Naive B cell (primary cell): ENCODE data around the gene RPL13A. TPM values are rescaled to one million over a fixed set of nuclear protein-coding genes. Genes with fewer than 3 reads are reported as not detected.

Source experiments
- ATAC-seq, 2 donors: fragments of 150-1000 bp; cut with Tn5 transposase; 2 replicates each; pipeline ENCODE4 v1.10.0; 2021; ENCODE audit warnings: low read depth in 2 of 2, mild to moderate bottlenecking in 2 of 2, moderate library complexity in 2 of 2
- DNase-seq: peaks from one replicate; pipeline ENCODE4 v3.0.0; 2022
- H3K27ac Mint-ChIP-seq, 6 donors: one replicate each; pipeline ENCODE4 v1.8.0; 2020 to 2022; ENCODE audit warnings: mild to moderate bottlenecking in 6 of 6, mixed read lengths in 6 of 6, moderate library complexity in 5 of 6, inconsistent platforms in 2 of 6
- H3K27me3 Mint-ChIP-seq, 3 donors: one replicate each; pipeline ENCODE4 v1.8.0; 2021 to 2022; ENCODE audit warnings: mixed read lengths in 3 of 3, mild to moderate bottlenecking in 1 of 3
- H3K36me3 Mint-ChIP-seq, 2 donors: one replicate each; pipeline ENCODE4 v1.8.0; 2020 to 2022; ENCODE audit warnings: mixed read lengths in 2 of 2, inconsistent platforms in 1 of 2, mild to moderate bottlenecking in 1 of 2
- H3K4me1 Mint-ChIP-seq, 3 donors: one replicate each; pipeline ENCODE4 v1.8.0; 2020 to 2022; ENCODE audit warnings: mixed read lengths in 3 of 3, inconsistent platforms in 1 of 3, mild to moderate bottlenecking in 1 of 3, moderate library complexity in 1 of 3
- H3K4me3 Mint-ChIP-seq, 8 donors: one replicate each; pipeline ENCODE4 v1.8.0; 2020 to 2022; ENCODE audit warnings: mild to moderate bottlenecking in 8 of 8, mixed read lengths in 8 of 8, moderate library complexity in 8 of 8, inconsistent platforms in 2 of 8
- H3K9me3 Mint-ChIP-seq, 7 donors: one replicate each; pipeline ENCODE4 v1.8.0; 2020 to 2022; ENCODE audit warnings: mixed read lengths in 7 of 7, mild to moderate bottlenecking in 5 of 7, inconsistent platforms in 2 of 7, moderate library complexity in 1 of 7
- polyA plus RNA-seq, 6 donors: library from polyadenylated mRNA; unstranded; fragments of 300-500 nt; fragmentation: Illumina TruSeq; gene quantifications; one replicate each; pipeline ENCODE4 v1.2.3, GENCODE V29; 2021; ENCODE audit warnings: low read depth in 6 of 6

Gene RPL13A
- polyA plus RNA-seq, 6 donors from 2014 or later, result 1,519 to 3,103 (median 2,606) TPM

DNA sequence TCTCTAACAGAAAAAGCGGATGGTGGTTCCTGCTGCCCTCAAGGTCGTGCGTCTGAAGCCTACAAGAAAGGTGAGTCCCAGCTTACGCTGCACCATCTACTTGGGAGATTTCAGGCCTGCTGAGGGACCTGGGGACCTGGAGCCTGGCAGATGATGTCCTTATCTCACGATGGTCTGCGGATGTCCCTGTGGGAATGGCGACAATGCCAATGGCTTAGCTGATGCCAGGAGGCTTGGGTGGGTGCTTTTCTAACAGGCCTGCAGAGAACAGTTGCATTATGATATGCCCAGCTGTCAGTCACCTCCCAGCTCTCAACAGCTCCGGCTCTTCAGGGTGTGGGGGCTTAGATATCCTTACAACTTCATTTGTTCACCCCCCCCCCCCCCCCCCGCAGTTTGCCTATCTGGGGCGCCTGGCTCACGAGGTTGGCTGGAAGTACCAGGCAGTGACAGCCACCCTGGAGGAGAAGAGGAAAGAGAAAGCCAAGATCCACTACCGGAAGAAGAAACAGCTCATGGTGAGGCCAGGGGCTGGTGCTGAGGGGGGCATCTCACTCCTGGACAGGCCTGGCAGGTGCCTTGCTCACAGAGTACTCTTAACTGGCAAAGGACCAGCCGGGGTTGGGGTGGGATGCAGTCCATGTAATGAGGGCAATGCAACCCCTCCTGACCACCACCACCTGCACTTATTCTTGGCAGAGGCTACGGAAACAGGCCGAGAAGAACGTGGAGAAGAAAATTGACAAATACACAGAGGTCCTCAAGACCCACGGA, 3.8 kb downstream of the RPL13A start:
- peaks cover 20 to 57% (median 38%) of the 10 kb centered on the region in 3 donors for H3K4me1 Mint-ChIP-seq
- H3K27ac Mint-ChIP-seq, result peak overlapping the region in 4 of 6 donors; percentile 42 to 95 (median 56)
- no peaks in the 10 kb centered on the region for H3K9me3 Mint-ChIP-seq
- ATAC-seq, result no peak
- peaks cover 12 to 16% of the 10 kb centered on the region in 2 donors for H3K36me3 Mint-ChIP-seq
- no peaks in the 10 kb centered on the region for H3K27me3 Mint-ChIP-seq
- DNase-seq, result no peak
- H3K4me3 Mint-ChIP-seq, result peak overlapping the region in 4 of 8 donors; percentile 26 to 97 (median 64)

DNA sequence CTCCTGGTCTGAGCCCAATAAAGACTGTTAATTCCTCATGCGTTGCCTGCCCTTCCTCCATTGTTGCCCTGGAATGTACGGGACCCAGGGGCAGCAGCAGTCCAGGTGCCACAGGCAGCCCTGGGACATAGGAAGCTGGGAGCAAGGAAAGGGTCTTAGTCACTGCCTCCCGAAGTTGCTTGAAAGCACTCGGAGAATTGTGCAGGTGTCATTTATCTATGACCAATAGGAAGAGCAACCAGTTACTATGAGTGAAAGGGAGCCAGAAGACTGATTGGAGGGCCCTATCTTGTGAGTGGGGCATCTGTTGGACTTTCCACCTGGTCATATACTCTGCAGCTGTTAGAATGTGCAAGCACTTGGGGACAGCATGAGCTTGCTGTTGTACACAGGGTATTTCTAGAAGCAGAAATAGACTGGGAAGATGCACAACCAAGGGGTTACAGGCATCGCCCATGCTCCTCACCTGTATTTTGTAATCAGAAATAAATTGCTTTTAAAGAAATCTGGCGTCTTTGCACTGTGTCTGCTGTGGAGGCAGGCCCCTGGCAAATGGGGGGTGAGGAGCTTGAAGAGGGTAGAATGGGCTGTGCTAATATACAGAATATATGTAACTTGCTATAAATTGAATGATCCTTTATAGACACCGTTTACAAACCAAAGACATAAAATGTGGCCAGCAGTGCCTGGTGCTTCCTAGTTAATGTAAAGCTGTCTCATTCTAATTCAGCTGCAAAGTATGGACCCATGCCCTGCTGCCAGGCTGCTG, 4.6 kb downstream of the RPL13A start:
- Mint-ChIP-seq H3K27me3 (no peaks in the 10 kb centered on the region), H3K4me1 (peaks cover 20 to 58% (median 45%) of the 10 kb centered on the region in 3 donors), H3K4me3 (peak overlapping the region in 5 of 8 donors; percentile 6 to 79 (median 38)), H3K9me3 (no peaks in the 10 kb centered on the region), H3K27ac (peak overlapping the region in 5 of 6 donors; percentile 42 to 85 (median 80)), H3K36me3 (peaks cover 12 to 16% of the 10 kb centered on the region in 2 donors)
- DNase-seq (no peak), ATAC-seq (no peak)

DNA sequence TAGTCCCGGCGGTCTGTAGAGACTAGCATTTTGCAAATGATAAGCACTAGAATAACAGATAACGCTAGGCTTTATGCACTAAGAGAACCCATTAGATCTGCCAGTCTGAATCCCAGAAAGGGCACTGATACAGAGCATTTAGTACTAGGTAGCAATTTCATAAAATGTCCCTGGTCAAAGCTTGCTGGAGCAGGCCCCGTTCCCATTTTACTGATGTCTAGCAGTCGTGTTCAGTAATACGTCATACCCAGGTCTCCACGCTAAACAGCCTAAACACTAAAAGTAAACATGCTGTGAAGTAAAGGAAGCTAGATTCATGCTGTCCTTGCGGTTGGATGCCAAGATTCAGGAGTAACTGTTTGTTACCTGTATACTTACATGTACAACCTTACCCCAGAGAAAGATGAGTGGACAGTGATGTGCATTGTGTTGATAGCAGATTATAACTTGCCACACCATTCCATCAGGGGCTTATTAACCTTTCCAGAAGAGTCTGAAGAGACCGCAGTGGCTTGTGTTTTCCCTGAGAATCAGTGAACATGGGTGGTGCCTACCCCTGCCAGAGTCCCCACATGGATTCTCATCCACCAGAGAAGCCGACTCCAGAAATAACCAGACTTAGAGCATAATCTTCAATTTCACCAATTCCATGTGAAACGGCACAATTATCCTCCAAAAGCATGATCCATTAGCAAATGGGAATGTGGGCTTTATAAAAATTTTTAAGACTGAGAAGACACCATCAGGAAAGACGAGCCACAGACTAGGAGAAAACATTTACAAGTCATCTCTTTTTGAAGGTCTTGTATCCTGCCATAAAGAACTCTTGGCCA, 5.4 kb downstream of the RPL13A start:
- peak overlapping the region; percentile 66 to 89 (median 82) for H3K27ac Mint-ChIP-seq
- peaks cover 11 to 15% of the 10 kb centered on the region in 2 donors for H3K36me3 Mint-ChIP-seq
- H3K27me3 Mint-ChIP-seq, result no peaks in the 10 kb centered on the region
- ATAC-seq, result no peak
- no peaks in the 10 kb centered on the region for H3K9me3 Mint-ChIP-seq
- H3K4me1 Mint-ChIP-seq, result peaks cover 20 to 63% (median 44%) of the 10 kb centered on the region in 3 donors
- peak overlapping the region in 5 of 8 donors; percentile 6 to 79 (median 53) for H3K4me3 Mint-ChIP-seq
- DNase-seq, result no peak

DNA sequence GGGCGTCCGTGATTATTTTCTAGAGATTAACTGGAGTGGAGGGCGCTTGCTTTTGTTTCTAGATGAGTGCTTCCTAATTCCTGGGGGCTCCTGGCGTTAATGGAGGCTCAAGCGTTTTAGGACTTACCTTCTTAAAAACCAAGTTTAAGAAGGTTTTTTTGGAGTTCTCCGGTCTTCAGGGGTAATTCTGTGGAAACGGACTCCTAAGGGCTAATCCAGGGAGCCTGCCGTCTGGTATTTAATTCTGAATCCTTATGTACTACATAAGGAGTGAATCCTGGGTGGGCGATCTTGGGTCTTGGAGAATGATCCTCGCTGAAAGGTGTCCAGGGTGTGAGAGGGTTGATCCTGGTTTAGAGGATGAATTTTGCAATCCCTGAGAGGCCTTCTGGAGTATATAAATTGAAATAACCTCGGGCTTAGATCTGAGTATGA, 9.2 kb downstream of the RPL13A start:
- Mint-ChIP-seq H3K36me3 (peaks cover 7 to 17% of the 10 kb centered on the region in 2 donors), H3K4me1 (peaks cover 35 to 64% (median 40%) of the 10 kb centered on the region in 3 donors), H3K27me3 (no peaks in the 10 kb centered on the region), H3K4me3 (peak overlapping the region; percentile 94 to 100 (median 98)), H3K27ac (peak overlapping the region; percentile 99 to 100 (median 99)), H3K9me3 (peaks cover 0 to 2% (median 0%) of the 10 kb centered on the region in 7 donors)
- ATAC-seq (no peak), DNase-seq (no peak)

DNA sequence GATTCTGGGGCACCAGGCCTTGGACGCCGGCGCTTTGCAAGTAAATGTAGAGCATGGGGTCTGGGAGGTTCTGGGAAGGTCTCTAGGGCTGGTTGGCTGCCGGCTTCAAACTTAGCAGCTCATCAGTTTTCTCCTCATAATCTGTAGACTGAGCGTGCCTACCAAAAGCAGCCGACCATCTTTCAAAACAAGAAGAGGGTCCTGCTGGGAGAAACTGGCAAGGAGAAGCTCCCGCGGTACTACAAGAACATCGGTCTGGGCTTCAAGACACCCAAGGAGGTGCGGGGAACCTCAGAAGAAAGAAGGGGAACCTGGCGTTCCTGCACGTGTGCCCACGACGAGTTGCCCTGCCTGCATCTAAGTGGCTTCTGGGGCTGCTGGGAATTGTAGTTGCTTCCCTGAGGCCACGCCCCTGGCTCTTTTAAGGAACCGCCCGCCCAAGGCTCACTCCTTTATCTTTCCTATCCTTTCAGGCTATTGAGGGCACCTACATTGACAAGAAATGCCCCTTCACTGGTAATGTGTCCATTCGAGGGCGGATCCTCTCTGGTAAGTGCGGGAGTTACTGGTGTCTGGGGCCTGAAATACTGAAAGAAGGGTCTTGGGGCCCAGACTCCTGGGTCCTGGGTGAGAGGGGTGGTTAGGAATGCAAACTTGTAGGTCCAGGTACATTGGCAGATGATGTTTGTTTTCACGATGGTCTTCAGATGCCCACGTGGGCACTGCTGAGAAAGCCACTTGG, 9.8 kb downstream of the RPL13A start:
- Mint-ChIP-seq H3K36me3 (peaks cover 7 to 17% of the 10 kb centered on the region in 2 donors), H3K27ac (peak overlapping the region; percentile 99 to 100 (median 99)), H3K27me3 (no peaks in the 10 kb centered on the region), H3K9me3 (peaks cover 0 to 2% (median 0%) of the 10 kb centered on the region in 7 donors), H3K4me1 (peaks cover 40 to 66% (median 45%) of the 10 kb centered on the region in 3 donors), H3K4me3 (peak overlapping the region; percentile 94 to 100 (median 98))
- ATAC-seq (peak; percentile 18), DNase-seq (peak; percentile 78)

DNA sequence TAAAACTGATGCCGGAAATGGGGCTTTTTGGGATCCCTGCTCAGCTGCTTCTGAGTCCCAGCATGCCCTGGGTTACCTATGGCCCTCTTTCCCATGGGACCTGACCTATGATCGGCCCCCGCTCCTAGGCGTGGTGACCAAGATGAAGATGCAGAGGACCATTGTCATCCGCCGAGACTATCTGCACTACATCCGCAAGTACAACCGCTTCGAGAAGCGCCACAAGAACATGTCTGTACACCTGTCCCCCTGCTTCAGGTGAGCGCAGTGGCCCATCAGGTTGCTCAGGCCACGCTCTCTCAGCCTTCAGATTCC, 10.3 kb downstream of the RPL13A start:
- peaks cover 0 to 2% (median 0%) of the 10 kb centered on the region in 7 donors for H3K9me3 Mint-ChIP-seq
- DNase-seq, result no peak
- H3K4me1 Mint-ChIP-seq, result peaks cover 43 to 67% (median 47%) of the 10 kb centered on the region in 3 donors
- peak overlapping the region; percentile 94 to 100 (median 98) for H3K4me3 Mint-ChIP-seq
- ATAC-seq, result no peak
- no peaks in the 10 kb centered on the region for H3K27me3 Mint-ChIP-seq
- peaks cover 3 to 12% of the 10 kb centered on the region in 2 donors for H3K36me3 Mint-ChIP-seq
- peak overlapping the region in 5 of 6 donors; percentile 99 to 100 (median 99) for H3K27ac Mint-ChIP-seq

DNA sequence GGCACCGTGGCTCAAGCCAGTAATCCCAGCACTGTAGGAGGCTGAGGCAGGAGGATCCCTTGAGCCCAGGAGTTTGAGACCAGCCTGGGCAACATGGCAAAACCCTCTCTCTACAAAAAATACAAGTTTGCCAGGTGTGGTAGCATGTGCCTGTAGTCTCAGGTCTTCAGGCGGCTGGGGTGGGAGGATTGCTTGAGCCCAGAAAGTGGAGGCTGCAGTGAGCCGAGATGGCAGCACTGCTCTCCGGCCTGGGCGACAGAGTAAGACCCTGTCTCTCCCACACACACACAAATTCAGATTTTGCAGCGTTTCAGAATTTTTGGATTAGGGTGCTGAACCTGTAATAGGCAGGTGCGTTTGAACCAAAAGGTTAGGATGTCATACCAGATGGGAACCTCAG, 11.1 kb downstream of the RPL13A start:
- H3K9me3 Mint-ChIP-seq, result peaks cover 0 to 2% (median 0%) of the 10 kb centered on the region in 7 donors
- H3K27ac Mint-ChIP-seq, result peak overlapping the region; percentile 59 to 100 (median 99)
- peaks cover 43 to 71% (median 52%) of the 10 kb centered on the region in 3 donors for H3K4me1 Mint-ChIP-seq
- peak overlapping the region; percentile 94 to 100 (median 98) for H3K4me3 Mint-ChIP-seq
- ATAC-seq, result no peak
- no peaks in the 10 kb centered on the region for H3K27me3 Mint-ChIP-seq
- no peak for DNase-seq
- peaks cover 0 to 9% of the 10 kb centered on the region in 2 donors for H3K36me3 Mint-ChIP-seq

DNA sequence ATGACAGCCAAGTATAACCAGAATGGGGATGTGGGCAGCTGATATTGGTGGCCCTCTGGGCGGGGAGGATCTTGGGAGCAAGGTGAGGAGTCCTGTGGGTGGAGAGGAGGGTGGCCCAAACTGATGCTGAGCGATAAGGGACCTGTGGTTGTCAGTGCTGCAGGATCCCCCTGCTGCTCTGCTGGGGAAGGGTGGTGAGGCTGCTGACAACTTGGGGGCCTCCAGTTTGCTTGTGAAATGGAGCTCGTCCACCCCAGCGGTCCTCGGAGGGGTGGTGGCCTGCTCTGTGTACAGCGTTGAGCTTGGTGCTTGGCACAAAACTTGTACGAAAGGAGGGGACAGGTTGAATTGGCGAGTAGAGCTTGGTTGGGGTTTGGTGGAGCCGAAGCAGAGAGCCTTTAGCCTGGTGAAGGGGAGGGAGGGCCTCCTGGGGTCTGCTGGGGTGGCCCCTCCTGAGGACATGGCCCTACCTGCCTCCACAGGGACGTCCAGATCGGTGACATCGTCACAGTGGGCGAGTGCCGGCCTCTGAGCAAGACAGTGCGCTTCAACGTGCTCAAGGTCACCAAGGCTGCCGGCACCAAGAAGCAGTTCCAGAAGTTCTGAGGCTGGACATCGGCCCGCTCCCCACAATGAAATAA, 11.7 kb downstream of the RPL13A start:
- peaks cover 0 to 2% (median 0%) of the 10 kb centered on the region in 7 donors for H3K9me3 Mint-ChIP-seq
- peak overlapping the region; percentile 94 to 100 (median 98) for H3K4me3 Mint-ChIP-seq
- peaks cover 0 to 9% of the 10 kb centered on the region in 2 donors for H3K36me3 Mint-ChIP-seq
- ATAC-seq, result no peak
- no peaks in the 10 kb centered on the region for H3K27me3 Mint-ChIP-seq
- no peak for DNase-seq
- H3K4me1 Mint-ChIP-seq, result peaks cover 43 to 72% (median 52%) of the 10 kb centered on the region in 3 donors
- H3K27ac Mint-ChIP-seq, result peak overlapping the region; percentile 77 to 100 (median 98)

DNA sequence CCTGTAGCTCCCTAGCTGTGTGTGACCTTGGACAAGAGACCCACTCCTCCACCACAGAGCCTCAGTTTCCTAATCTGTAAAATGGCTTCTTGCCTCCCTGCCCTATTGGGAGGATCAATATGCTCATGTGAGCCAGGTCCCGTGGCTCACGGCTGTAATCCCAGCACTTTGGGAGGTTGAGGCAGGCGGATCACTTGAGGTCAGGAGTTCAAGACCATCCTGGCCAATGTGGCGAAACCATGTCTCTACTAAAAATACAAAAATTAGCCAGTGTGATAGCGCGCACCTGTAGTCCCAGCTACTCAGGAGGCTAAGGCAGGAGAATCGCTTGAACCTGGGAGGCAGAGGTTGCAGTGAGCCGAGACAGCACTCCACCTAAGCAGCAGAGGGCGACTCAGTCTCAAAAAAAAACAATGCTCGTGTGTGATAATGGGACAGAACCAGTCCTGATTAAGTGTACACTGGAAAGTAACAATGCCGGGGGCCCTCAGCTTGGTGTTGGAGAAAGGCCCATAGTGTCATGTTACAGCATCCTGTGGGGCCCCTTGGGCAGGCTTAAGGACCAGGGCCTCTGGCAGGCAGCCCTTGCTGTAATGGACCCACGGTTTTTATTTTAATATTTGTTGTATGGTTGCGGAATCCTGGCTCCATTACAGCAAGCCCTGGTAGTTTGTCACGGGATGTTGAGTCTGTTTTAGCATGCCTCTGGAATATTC, 15.6 kb downstream of the RPL13A start:
- Mint-ChIP-seq H3K4me3 (peak overlapping the region in 2 of 8 donors; percentile 41 to 47), H3K27ac (peak overlapping the region; percentile 99 to 100 (median 100)), H3K27me3 (no peaks in the 10 kb centered on the region), H3K36me3 (peaks cover 0 to 4% of the 10 kb centered on the region in 2 donors), H3K9me3 (peaks cover 0 to 2% (median 0%) of the 10 kb centered on the region in 7 donors), H3K4me1 (peaks cover 36 to 53% (median 43%) of the 10 kb centered on the region in 3 donors)
- peak; percentile 54 for DNase-seq
- no peak for ATAC-seq

DNA sequence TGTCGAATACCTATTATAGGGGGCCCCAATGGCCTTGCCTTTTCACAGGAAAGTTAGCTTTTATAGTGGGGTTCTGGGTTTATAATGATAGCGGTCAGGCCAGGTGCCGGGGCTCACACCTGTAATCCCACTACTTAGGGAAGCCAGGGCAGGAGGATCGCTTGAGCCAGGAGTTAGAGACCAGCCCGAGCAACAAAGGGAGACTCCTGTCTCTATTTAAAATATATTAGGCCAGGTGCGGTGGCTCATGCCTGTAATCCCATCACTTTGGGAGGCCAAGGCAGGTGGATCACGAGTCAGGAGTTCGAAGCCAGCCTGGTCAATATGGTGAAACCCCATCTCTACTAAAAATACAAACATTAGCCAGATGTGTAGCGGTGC, 16.2 kb downstream of the RPL13A start:
- Mint-ChIP-seq H3K27ac (peak overlapping the region; percentile 82 to 100 (median 99)), H3K4me3 (no peak overlapping the region), H3K9me3 (peaks cover 0 to 2% (median 0%) of the 10 kb centered on the region in 7 donors), H3K4me1 (peaks cover 39 to 48% (median 41%) of the 10 kb centered on the region in 3 donors), H3K27me3 (no peaks in the 10 kb centered on the region), H3K36me3 (peaks cover 0 to 4% of the 10 kb centered on the region in 2 donors)
- no peak for DNase-seq
- no peak for ATAC-seq

DNA sequence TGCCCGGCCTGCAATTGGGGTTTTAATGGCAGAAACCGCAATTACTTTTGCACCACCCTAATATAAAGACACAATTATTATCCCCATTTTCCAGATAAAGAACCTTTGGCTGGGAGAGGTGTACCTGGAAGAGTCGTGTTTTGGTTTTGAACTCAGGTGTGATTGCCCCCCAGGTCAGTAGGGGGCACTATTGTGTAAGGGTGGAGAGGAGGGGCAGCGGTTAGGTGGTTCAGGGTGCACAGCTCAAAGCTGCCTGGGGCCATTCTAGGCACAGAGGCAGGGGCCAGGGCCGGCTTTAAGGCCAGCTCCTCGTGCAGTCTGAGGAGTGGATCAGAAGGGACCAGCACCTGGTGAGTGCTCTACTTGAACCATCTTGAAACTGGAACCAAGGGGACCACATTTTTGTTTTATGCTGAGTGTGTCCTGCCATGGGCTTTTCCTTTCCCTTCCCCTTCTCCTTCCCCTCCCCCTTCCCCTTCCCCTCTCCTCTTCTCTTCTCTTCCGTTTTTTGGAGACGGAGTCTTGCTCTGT, 19.2 kb downstream of the RPL13A start:
- Mint-ChIP-seq H3K27ac (peak overlapping the region in 4 of 6 donors; percentile 26 to 83 (median 48)), H3K27me3 (no peaks in the 10 kb centered on the region)

More for the DNA sequence above, 19.2 kb downstream of the RPL13A start:
- ATAC-seq (peak; percentile 69 to 73), DNase-seq (peak; percentile 73)
- Mint-ChIP-seq H3K36me3 (no peaks in the 10 kb centered on the region), H3K4me3 (peak overlapping the region in 1 of 8 donors; percentile 39), H3K4me1 (peaks cover 19 to 35% (median 26%) of the 10 kb centered on the region in 3 donors), H3K9me3 (no peaks in the 10 kb centered on the region)
